HFFc6 (cell line): ENCODE results near the gene APBB2. TPM values are rescaled to one million over a fixed set of nuclear protein-coding genes. Genes with fewer than 3 reads are reported as not detected.

Experiments used
- DNase-seq: peaks from one replicate; pipeline ENCODE4 v3.0.0-alpha.2; 2018
- H3K27ac Mint-ChIP-seq: 2 replicates; pipeline ENCODE4 v1.8.0; 2020; ENCODE audit warnings: mild to moderate bottlenecking, mixed read lengths
- H3K27me3 Mint-ChIP-seq: 2 replicates; pipeline ENCODE4 v1.8.0; 2021; ENCODE audit warnings: mild to moderate bottlenecking, moderate library complexity, mixed read lengths; ENCODE audit not compliant: insufficient read depth
- H3K36me3 Mint-ChIP-seq: 2 replicates; pipeline ENCODE4 v1.8.0; 2021; ENCODE audit warnings: low read depth, mixed read lengths
- H3K4me1 Mint-ChIP-seq: 2 replicates; pipeline ENCODE4 v1.8.0; 2020; ENCODE audit warnings: low read depth, mixed read lengths
- H3K4me3 Mint-ChIP-seq: 2 replicates; pipeline ENCODE4 v1.8.0; 2020; ENCODE audit warnings: mild to moderate bottlenecking, moderate library complexity, mixed read lengths
- H3K9me3 Mint-ChIP-seq: 2 replicates; pipeline ENCODE4 v1.8.0; 2020; ENCODE audit warnings: mild to moderate bottlenecking, mixed read lengths
- total RNA-seq, 6 experiments: library from RNA; stranded (reverse); fragmentation: NEBNext Ultra II Directional; extraction: Animal tissue kit (Norgen Biotek cat#: 25700); gene quantifications; 2 replicates in 1 of 6; 3 replicates in 5 of 6; pipeline ENCODE4 v1.2.3, GENCODE V29; 2021
- TF ChIP-seq, protein P1 (sequence below): fragments of 200-600 bp; sonication (generic); IDR thresholded peaks from 2 replicates; pipeline ENCODE4 v1.5.0; 2021; ENCODE audit warnings: antibody characterized with exemption, mild to moderate bottlenecking

The APBB2 gene
- total RNA-seq, 6 experiments from 2014 or later: 32.4 to 45.5 (median 35.8) TPM

DNA sequence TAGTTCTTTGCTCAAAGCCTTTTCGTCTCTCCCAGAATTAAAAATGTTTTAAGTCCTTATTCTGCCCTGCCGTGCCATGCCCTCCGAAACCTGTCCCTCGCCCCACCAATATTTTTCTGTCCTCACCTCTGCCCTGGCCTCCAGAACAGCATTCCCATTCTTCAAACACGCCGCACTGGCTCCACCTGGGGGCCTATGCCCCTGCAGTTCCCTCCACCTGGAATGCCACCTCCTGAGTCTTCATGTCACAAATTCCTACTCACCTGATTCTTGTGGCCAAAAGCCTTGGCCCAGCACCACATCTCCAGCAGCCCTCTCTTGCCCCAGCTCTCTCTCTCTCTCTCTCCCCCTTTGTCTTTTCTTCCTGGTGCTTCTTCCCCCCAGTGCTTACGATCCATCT is 91.6 kb downstream of the APBB2 start:
- H3K4me3 Mint-ChIP-seq: no peak overlapping the region
- peaks cover 5% of the 10 kb centered on the region; the same call in 1 of the 2 replicates for H3K27me3 Mint-ChIP-seq
- DNase-seq: no peak
- H3K36me3 Mint-ChIP-seq: no peaks in the 10 kb centered on the region
- H3K9me3 Mint-ChIP-seq: no peaks in the 10 kb centered on the region
- TF ChIP-seq, protein P1, sequence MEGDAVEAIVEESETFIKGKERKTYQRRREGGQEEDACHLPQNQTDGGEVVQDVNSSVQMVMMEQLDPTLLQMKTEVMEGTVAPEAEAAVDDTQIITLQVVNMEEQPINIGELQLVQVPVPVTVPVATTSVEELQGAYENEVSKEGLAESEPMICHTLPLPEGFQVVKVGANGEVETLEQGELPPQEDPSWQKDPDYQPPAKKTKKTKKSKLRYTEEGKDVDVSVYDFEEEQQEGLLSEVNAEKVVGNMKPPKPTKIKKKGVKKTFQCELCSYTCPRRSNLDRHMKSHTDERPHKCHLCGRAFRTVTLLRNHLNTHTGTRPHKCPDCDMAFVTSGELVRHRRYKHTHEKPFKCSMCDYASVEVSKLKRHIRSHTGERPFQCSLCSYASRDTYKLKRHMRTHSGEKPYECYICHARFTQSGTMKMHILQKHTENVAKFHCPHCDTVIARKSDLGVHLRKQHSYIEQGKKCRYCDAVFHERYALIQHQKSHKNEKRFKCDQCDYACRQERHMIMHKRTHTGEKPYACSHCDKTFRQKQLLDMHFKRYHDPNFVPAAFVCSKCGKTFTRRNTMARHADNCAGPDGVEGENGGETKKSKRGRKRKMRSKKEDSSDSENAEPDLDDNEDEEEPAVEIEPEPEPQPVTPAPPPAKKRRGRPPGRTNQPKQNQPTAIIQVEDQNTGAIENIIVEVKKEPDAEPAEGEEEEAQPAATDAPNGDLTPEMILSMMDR: no peak
- no peak overlapping the region for H3K27ac Mint-ChIP-seq
- H3K4me1 Mint-ChIP-seq: peaks cover 27% of the 10 kb centered on the region

DNA sequence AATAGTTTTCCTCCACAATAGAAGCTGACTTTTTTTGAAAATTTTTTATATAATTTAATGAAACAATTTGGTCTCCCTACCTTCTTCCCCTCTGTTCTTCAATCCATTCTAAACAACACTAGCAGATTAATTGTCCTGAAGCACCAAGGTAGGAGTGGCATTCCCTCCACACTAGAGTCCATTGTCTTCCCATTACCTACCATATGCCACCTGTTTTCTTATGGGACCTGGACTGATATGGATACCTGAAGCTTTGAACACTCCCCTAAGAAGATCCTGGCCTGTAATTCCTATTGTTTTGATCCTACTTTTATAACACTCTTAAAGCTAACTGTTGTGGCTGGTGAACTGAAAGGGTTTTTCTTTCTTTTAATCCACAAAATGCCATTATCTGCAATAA is 92.0 kb downstream of the APBB2 start:
- Mint-ChIP-seq H3K27me3 (peaks cover 5% of the 10 kb centered on the region; the same call in 1 of the 2 replicates), H3K4me3 (no peak overlapping the region), H3K9me3 (no peaks in the 10 kb centered on the region), H3K27ac (no peak overlapping the region), H3K4me1 (peaks cover 27% of the 10 kb centered on the region), H3K36me3 (no peaks in the 10 kb centered on the region)
- TF ChIP-seq, protein P1: no peak
- DNase-seq: no peak

DNA sequence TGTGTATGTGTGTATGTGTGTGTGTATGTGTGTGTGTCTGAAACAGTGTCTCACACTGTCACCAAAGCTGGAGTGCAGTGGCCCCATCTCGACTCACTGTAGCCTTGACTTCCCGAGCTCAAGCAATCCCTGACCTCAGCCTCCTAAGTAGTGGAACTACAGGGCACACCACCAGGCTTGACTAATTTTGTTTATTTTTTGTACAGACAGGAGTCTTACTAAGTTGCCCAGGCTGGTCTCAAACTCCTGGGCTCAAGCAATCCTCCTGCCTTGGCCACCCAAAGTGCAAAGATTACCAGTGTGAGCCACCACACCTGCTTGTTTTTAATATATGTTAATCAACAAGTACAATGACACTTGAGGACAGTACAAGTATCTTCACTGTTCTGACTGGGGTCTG is 92.4 kb downstream of the APBB2 start:
- Mint-ChIP-seq H3K36me3 (peaks cover 1% of the 10 kb centered on the region), H3K9me3 (no peaks in the 10 kb centered on the region; the same call in 1 of the 2 replicates), H3K4me1 (peaks cover 27% of the 10 kb centered on the region), H3K27ac (no peak overlapping the region), H3K4me3 (no peak overlapping the region), H3K27me3 (peaks cover 5% of the 10 kb centered on the region; the same call in 1 of the 2 replicates)
- DNase-seq: no peak
- TF ChIP-seq, protein P1: no peak

DNA sequence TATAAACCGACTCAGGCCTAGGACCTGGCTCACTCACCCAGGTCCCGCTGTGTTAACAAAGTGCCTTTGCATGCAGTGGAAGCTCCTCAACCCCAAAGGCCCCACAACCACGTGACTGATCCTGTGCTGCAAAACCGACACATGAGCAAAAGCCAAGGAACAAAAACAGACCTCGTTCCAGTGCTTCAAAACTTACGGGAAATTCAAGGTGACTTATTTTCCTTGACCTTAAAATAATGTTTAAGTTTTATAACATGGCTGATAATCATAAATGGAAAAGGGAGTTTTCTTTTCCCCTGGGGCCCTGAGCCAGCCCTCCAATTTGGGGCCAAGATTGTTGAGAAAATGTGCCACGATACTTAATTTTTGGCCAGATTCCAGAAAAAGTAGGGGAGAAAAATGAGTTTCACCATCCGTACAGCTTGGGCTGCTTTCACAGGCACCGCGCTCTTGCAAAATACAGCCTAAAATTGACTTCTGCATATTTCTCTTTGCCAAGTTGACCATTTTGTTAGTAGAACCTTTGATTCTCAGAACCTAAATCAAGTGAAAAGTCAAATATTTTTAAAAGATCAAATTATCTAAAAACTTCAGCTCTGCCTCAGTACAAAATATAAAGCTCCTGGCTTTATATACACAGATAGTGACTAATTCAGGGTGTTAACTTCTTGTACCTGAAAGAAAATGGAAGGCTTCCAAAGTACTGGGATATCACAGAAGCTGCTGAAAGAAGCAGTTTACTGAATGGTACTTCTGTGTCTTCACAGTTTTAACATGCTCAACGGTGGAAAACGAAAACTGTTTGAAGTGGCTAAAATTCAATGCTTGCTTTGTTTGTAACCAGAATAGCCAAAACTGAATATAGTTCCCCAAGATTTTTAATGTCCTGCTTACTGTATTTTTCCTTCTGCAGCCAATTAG is 93.8 kb downstream of the APBB2 start:
- DNase-seq: no peak
- H3K27ac Mint-ChIP-seq: no peak overlapping the region

DNA sequence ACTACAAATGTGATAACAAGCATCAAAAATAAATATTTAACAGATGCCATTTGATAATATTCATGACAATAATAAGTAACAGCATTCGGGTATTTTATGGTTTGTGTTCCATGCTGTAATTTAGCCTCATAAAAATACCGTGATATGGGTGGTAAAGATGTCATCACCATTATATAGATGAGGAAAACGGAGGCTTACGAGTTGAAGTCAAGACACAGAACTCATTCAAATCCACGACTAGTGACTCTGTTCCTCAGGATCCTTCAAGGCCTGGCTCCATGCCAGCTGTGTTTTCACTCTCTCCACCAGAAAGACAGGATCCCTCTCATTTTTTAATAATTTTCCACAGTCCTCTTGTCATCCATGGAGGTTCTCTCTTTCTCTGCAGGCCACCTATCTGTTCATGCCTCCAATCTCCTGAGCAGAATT is 94.5 kb downstream of the APBB2 start:
- H3K36me3 Mint-ChIP-seq: peaks cover 18% of the 10 kb centered on the region
- DNase-seq: no peak
- TF ChIP-seq, protein P1: no peak
- H3K4me3 Mint-ChIP-seq: no peak overlapping the region
- no peak overlapping the region for H3K27ac Mint-ChIP-seq
- peaks cover 9% of the 10 kb centered on the region for H3K9me3 Mint-ChIP-seq
- H3K4me1 Mint-ChIP-seq: peaks cover 15% of the 10 kb centered on the region
- H3K27me3 Mint-ChIP-seq: peaks cover 5% of the 10 kb centered on the region; the same call in 1 of the 2 replicates

More for the DNA sequence above, 93.8 kb downstream of the APBB2 start:
- Mint-ChIP-seq H3K4me3 (no peak overlapping the region), H3K36me3 (peaks cover 11% of the 10 kb centered on the region), H3K27me3 (peaks cover 5% of the 10 kb centered on the region; the same call in 1 of the 2 replicates), H3K9me3 (peaks cover 2% of the 10 kb centered on the region), H3K4me1 (peaks cover 22% of the 10 kb centered on the region)
- TF ChIP-seq, protein P1: no peak
